Coronary artery (tissue), 2 donors: ENCODE results near the gene CAPZB.

Experiments used
- DNase-seq: peaks from one replicate; pipeline ENCODE4 v3.0.0-alpha.2; 2017; ENCODE audit warnings: low spot score
- H3K27ac ChIP-seq, 2 donors: fragments of 200-600 bp; sonication (generic); one replicate each; pipeline ENCODE4 v1.5.1; 2016 to 2019
- H3K4me3 ChIP-seq: fragments of 200-600 bp; sonication (generic); 2 replicates; pipeline ENCODE4 v1.5.1; 2016; ENCODE audit warnings: mild to moderate bottlenecking, moderate library complexity
- TF ChIP-seq, protein P1 (sequence below): fragments of 200-600 bp; sonication (generic); IDR thresholded peaks from one replicate; pipeline ENCODE4 v1.5.1; 2019; ENCODE audit warnings: antibody characterized with exemption

Gene CAPZB

DNA sequence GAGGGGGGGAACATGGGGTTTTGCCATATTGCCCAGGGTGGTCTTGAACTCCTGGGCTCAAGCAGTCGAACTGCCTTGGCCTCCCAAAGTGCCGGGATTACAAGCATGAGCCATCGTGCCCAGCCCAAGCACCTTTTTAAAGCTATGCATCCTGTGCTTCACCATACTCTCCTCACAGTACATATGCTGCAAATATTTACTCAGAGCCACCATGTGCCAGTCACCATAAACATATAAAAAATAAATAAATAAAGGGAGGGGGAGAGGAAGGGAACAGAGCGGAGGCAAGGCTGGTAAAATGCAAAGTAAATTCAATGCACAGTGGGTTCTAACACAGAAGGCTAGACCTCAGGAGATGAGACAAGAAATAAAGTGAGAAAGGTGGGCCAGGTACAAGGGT lies 64.7 kb downstream of the CAPZB start:
- DNase-seq = no peak
- no peak overlapping the region for H3K4me3 ChIP-seq
- TF ChIP-seq, protein P1, sequence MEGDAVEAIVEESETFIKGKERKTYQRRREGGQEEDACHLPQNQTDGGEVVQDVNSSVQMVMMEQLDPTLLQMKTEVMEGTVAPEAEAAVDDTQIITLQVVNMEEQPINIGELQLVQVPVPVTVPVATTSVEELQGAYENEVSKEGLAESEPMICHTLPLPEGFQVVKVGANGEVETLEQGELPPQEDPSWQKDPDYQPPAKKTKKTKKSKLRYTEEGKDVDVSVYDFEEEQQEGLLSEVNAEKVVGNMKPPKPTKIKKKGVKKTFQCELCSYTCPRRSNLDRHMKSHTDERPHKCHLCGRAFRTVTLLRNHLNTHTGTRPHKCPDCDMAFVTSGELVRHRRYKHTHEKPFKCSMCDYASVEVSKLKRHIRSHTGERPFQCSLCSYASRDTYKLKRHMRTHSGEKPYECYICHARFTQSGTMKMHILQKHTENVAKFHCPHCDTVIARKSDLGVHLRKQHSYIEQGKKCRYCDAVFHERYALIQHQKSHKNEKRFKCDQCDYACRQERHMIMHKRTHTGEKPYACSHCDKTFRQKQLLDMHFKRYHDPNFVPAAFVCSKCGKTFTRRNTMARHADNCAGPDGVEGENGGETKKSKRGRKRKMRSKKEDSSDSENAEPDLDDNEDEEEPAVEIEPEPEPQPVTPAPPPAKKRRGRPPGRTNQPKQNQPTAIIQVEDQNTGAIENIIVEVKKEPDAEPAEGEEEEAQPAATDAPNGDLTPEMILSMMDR = no peak
- H3K27ac ChIP-seq = peak overlapping the region; percentile 36 to 43

DNA sequence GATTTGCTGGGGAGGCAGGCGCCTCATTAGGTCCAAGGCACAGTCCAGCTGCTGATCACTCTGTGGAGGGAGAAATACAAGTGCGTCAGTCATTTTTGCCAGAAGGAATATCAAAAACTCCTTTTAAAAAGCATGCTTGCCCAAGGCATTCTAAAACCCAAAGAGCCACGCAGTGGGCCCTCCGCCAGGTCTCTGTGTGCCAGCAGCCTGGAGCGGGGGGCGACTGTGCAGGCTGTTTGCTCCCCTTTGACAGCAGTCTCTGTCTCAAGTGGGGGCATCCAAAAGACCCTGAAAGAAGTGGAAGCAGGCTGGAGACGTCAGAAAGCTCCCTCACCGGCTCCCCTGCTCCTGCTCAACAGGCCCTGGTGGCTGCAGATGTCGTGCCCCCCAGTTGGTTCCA lies 65.6 kb downstream of the CAPZB start:
- H3K27ac ChIP-seq = peak overlapping the region; percentile 31 to 38
- TF ChIP-seq, protein P1 = no peak

DNA sequence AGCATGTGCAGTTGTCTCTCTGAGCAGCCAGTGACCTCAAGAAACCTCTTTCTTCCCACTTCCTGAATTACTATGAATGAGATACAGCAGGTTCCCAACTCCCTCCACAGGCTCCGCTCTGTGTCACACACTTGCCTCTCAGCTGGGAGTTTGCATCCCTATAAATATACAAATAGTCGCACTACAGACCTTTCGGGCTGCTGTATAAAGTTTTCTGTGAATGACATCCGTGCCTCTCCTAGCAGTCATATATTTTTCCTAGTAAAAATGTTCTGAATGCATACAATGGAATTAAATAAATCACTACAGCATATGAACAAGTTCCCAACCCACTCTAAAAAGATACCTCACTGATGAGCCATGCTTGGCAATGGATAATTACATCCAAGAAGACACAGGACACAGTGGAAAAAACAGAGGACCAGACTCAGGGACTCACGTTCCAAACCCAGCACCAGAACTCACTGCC lies 66.8 kb downstream of the CAPZB start:
- peak overlapping the region in 1 of 2 donors; percentile 38 for H3K27ac ChIP-seq
- H3K4me3 ChIP-seq = no peak overlapping the region
- DNase-seq = no peak
- TF ChIP-seq, protein P1 = no peak

More for the DNA sequence above, 65.6 kb downstream of the CAPZB start:
- no peak overlapping the region for H3K4me3 ChIP-seq
- no peak for DNase-seq

DNA sequence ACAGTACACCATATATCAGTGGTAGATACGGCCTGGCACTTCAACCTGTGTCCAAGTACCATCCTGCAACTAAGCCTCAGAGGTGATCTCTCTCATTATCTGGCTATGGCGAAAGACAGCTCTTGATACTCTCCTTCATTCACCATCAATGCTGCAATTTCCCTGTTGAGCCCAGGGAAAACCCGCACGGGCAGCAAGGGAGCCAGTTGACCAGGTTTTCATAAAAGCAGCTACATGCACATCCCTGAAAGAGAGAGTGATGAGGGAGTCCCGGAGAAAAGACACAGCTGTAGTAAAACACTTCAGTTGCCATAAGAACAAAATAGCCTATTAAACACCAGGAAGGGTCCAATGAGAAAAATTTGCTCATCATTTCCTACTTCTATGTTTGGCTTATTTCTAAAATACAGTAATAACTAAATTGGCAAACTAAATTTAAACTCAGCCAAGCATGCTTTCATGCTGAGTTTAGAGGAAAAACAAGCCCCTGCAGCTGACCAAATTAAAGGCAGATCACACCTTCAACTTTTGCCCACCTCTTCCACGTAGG lies 68.3 kb downstream of the CAPZB start:
- TF ChIP-seq, protein P1 = no peak
- DNase-seq = no peak
- Histone ChIP-seq H3K4me3 (no peak overlapping the region), H3K27ac (no peak overlapping the region)

DNA sequence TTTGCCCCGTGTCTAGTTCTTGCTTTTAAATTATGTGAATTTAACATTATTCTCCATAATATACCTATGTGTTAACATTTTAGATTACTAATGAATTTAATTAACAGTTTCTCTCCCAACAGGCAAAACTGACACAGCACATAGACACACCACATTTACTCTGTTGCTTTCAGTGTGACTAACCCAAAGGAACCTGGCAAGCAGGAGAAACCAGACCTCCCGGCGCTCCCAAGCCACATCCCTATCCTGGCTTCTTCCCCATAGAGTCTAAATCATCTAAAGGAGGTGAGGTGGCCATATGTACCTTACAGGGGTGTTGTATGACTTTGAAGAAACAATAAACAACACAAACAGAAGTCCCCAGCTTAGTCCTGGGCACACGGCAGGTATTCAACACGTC lies 69.2 kb downstream of the CAPZB start:
- peak overlapping the region; percentile 72 to 88 for H3K27ac ChIP-seq

DNA sequence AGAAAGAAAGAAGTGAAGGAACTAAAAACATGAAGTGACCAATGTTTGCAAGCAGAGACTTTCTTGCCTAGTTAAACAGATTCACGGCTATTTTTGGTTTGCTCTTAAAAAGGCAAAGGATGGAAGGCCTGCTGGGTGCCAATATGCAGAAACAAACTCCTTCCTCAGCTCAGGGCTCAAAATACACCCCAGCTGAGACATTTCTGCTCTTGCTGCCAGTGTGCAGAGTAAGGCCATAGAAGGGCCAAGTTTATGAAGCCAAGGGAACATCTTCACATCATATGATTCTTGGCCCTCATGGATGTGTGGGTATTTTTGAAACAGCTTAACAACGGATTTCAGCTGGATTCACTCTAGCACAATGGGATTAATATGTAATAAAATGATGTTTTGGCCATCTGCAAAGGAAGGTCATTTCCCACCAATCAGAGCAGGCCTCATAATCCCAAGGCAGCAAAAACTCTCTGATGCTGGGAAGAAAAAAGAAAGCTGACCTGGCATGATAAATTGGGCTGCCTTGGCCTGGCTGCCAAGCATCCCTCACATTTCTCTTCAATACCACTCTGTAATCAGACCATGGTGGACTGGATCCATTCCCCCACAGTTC lies 70.7 kb downstream of the CAPZB start:
- H3K27ac ChIP-seq = peak overlapping the region; percentile 72 to 88
- DNase-seq = no peak

More for the DNA sequence above, 69.2 kb downstream of the CAPZB start:
- TF ChIP-seq, protein P1 = no peak
- DNase-seq = no peak
- H3K4me3 ChIP-seq = no peak overlapping the region

More for the DNA sequence above, 70.7 kb downstream of the CAPZB start:
- peak overlapping the region; percentile 33 for H3K4me3 ChIP-seq
- TF ChIP-seq, protein P1 = no peak
